ENCODE measurements around the gene WFS1.

DNA sequence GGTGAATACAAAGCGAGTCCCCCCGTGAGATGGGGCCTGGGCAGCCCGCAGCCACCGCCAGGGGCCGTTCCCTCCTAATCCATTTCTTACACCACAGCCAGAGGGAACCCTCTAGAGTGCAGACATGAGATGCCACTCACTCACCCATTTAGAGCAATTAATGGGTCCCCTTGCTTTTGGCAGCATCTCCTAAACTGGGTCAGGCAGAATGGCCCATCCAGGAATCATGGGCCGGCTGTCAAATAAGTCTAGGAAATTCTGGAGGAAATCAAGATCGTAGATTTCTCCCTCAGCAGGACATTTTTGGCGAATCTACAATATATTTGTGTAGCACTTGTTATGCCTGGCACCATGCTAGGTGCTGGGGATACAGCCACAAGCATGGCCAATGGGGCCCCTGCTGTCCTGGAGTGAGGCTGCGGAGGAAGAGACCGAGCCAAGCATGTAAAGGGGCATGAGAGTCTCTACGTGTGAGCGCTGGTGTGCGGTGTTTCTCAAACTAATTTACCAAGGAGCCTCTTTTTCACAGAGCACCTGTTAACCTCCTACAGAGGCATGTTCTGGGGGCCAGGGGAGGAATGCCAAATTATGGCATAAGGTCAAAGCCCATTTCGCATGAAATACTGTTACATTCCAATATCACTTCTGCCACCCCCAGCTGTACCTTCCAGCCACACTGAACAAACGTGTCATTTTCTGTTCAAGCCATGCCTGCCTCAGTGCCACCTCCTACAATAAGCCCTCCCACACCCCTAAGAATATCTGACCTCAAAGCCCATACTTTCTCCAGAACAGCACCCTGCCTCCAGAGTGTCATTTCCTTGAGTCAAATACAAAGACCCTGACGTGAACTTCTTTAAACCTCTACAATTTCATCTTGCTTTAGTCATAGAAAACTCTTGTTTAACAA is 41.2 kb upstream of the WFS1 start:
- TF ChIP-seq, protein P1, sequence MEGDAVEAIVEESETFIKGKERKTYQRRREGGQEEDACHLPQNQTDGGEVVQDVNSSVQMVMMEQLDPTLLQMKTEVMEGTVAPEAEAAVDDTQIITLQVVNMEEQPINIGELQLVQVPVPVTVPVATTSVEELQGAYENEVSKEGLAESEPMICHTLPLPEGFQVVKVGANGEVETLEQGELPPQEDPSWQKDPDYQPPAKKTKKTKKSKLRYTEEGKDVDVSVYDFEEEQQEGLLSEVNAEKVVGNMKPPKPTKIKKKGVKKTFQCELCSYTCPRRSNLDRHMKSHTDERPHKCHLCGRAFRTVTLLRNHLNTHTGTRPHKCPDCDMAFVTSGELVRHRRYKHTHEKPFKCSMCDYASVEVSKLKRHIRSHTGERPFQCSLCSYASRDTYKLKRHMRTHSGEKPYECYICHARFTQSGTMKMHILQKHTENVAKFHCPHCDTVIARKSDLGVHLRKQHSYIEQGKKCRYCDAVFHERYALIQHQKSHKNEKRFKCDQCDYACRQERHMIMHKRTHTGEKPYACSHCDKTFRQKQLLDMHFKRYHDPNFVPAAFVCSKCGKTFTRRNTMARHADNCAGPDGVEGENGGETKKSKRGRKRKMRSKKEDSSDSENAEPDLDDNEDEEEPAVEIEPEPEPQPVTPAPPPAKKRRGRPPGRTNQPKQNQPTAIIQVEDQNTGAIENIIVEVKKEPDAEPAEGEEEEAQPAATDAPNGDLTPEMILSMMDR (IDR thresholded peaks at IDR 0.05; ENCODE audit: low read length) = no peak
- TF ChIP-seq EZH2 (optimal IDR thresholded peaks at IDR 0.05; ENCODE audit: low read depth, low read length) = no peak
